Thyroid gland (tissue), 4 donors: ENCODE data around the gene FLT1.

Experiments used
- POLR2A ChIP-seq, 2 donors: fragments of 450-650 bp; IDR thresholded peaks; one replicate each; pipeline ENCODE4 v1.6.1; 2017; ENCODE audit warnings: antibody characterized with exemption in 2 of 2, mild to moderate bottlenecking in 2 of 2, moderate library complexity in 1 of 2
- TF ChIP-seq, protein P1 (sequence below), 6 experiments: fragments of 200-600 bp in 3 of 6; fragments of 450-650 bp in 3 of 6; sonication (generic) in 3 of 6; IDR thresholded peaks; one replicate each; pipeline ENCODE4 v1.5.1; 2016 to 2019; ENCODE audit warnings: antibody characterized with exemption in 6 of 6, mild to moderate bottlenecking in 2 of 6, inconsistent platforms in 1 of 6, moderate library complexity in 1 of 6

DNA sequence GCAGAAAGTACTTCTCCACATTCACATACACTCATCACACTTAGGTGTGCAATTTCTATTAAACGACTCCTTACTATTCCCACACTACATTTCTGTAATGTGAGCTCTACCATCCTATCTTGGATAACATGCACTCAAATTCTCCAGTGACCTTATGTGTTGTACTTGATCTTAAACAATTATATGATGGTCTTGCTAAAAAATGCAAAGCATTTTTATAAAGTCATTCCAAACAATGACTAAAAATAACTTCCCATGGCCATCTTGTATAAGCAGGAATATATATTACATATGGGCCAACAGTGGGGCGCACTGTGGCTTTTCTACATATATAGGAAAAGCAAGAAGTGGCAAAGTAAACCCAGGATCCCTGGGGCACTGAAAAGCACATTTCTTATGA, 155.5 kb downstream of the FLT1 start:
- TF ChIP-seq, protein P1, sequence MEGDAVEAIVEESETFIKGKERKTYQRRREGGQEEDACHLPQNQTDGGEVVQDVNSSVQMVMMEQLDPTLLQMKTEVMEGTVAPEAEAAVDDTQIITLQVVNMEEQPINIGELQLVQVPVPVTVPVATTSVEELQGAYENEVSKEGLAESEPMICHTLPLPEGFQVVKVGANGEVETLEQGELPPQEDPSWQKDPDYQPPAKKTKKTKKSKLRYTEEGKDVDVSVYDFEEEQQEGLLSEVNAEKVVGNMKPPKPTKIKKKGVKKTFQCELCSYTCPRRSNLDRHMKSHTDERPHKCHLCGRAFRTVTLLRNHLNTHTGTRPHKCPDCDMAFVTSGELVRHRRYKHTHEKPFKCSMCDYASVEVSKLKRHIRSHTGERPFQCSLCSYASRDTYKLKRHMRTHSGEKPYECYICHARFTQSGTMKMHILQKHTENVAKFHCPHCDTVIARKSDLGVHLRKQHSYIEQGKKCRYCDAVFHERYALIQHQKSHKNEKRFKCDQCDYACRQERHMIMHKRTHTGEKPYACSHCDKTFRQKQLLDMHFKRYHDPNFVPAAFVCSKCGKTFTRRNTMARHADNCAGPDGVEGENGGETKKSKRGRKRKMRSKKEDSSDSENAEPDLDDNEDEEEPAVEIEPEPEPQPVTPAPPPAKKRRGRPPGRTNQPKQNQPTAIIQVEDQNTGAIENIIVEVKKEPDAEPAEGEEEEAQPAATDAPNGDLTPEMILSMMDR (IDR thresholded peaks at IDR 0.05): no peak
- TF ChIP-seq POLR2A (IDR thresholded peaks at IDR 0.05): no peak
